Memory B cell (primary cell): ENCODE data around the gene HCFC1R1.
"Not testable (repeated sequence)": the region's sequence is repeated elsewhere in the genome, so short reads cannot be mapped to it uniquely, and the experiment has no call there.

Source experiments
- ATAC-seq: fragments of 150-1000 bp; cut with Tn5 transposase; 2 replicates; pipeline ENCODE4 v1.10.0; 2021; ENCODE audit warnings: low read depth, mild to moderate bottlenecking, moderate library complexity
- DNase-seq, 2 donors: peaks; one replicate each; pipeline ENCODE4 v3.0.0; 2022; ENCODE audit warnings: low spot score in 2 of 2
- H3K27ac Mint-ChIP-seq: one replicate; pipeline ENCODE4 v1.8.0; 2022; ENCODE audit warnings: mild to moderate bottlenecking, moderate library complexity, mixed read lengths
- H3K27me3 Mint-ChIP-seq: one replicate; pipeline ENCODE4 v1.8.0; 2022; ENCODE audit warnings: mixed read lengths
- H3K36me3 Mint-ChIP-seq: one replicate; pipeline ENCODE4 v1.8.0; 2022; ENCODE audit warnings: mild to moderate bottlenecking, mixed read lengths
- H3K4me1 Mint-ChIP-seq: one replicate; pipeline ENCODE4 v1.8.0; 2022; ENCODE audit warnings: mixed read lengths
- H3K4me3 Mint-ChIP-seq: one replicate; pipeline ENCODE4 v1.8.0; 2022; ENCODE audit warnings: mild to moderate bottlenecking, moderate library complexity, mixed read lengths
- H3K9me3 Mint-ChIP-seq: one replicate; pipeline ENCODE4 v1.8.0; 2022; ENCODE audit warnings: mixed read lengths

The HCFC1R1 gene

DNA sequence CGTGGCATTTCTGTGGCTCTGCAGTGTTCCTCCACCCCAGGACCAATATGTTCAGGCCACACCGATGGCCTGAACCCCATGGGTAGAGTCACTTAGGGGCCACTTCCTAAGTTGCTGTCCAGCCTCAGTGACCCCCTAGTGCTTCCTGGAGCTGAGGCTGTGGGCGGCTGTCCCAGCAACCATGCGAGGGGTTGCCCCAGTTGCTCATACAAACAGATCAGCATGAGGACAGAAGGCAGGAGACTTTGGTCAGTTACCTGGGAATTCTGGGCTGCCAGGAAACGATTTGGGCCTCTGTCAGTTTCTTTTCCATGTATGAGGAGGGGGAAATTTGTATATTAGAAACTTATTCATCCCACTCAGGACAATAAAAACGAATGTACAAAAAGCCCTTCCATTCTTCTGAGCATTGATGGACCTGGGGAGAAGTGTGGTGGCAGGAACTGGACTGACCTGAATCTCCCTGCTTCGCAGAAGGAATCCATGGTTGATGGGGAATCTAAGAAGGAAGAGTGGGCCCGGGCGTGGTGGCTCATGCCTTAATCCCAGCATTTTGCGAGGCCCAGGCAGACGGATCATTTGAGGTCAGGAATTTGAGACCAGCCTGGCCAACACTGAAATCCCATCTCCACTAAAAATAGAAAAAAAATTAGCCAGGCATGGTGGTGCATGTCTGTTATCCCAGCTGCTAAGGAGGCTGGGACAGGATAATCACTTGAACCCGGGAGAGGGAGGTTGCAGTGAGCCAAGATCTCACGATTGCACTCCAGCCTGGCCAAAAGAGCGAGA, 36.8 kb upstream of the HCFC1R1 start:
- Mint-ChIP-seq H3K4me1 (peaks cover 7% of the 10 kb centered on the region), H3K27ac (no peak overlapping the region)

DNA sequence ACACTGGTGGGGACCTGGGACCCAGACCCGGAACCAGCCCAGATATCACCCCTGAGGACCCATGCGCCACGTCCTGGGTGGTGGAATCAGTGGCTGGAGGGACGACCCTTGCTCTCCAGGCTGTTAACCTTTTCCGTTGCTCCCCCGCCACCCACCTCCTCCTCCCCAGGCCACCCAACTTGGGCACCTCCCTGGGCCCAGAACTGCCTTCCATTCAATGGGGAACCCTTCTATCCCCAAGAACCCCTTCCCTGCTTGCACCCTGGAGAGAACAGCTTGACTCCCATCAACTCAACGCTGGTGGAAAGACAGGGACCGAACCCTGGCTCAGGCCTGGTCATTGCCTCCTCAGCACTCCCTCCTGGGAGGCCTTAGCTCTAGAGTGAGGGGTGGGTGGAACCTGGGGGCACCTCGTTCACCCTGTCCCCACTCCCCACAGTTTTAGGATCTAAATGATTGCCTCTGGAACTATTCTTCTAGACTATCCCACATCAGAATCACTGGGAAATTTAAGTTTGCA, 36.0 kb upstream of the HCFC1R1 start:
- Mint-ChIP-seq H3K4me3 (peak overlapping the region; percentile 89), H3K9me3 (no peaks in the 10 kb centered on the region), H3K27me3 (no peaks in the 10 kb centered on the region), H3K36me3 (no peaks in the 10 kb centered on the region), H3K27ac (peak overlapping the region; percentile 45), H3K4me1 (peaks cover 12% of the 10 kb centered on the region)
- DNase-seq (no peak), ATAC-seq (no peak)

More for the DNA sequence above, 36.8 kb upstream of the HCFC1R1 start:
- Mint-ChIP-seq H3K36me3 (no peaks in the 10 kb centered on the region), H3K9me3 (no peaks in the 10 kb centered on the region), H3K27me3 (no peaks in the 10 kb centered on the region), H3K4me3 (peak overlapping the region; percentile 89)
- no peak for ATAC-seq
- no peak for DNase-seq

DNA sequence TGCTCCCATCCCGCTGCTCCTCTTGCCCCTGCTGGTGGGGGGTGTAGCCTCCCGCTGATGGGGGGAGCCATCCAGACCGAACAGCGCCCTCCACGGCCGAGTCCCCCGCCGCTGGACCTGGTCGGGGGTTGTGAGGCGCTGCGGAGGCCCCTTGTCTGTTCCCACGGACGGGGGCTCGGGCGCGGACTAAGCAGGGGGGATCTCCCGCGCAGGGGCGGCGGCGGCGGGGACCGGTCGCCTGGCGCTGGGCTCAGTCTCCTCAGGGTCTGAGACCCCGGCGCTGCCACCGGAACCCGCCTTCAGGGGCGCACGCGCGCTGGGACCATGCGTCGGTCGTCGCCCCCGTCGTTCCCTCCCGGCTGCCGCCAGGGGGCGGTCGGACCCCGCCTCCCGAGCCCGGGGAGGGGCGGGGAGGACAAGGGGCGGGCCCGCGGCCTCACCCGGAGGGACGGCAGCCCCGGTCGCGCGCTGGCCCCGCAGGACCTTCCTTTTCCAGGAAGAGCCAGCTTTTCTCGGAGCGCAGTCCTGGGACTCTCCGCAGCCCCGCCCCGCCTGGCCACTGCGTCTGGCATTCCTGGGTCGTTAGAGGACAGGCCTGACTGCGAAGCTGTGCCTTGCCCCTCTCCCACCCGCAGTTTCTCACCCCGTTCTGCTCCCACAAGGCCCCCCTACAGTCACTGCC, 35.4 kb upstream of the HCFC1R1 start:
- Mint-ChIP-seq H3K4me1 (peaks cover 15% of the 10 kb centered on the region), H3K36me3 (no peaks in the 10 kb centered on the region), H3K4me3 (peak overlapping the region; percentile 89), H3K9me3 (no peaks in the 10 kb centered on the region), H3K27me3 (no peaks in the 10 kb centered on the region), H3K27ac (peak overlapping the region; percentile 67)
- DNase-seq, result peak; percentile 87 to 91
- peak; percentile 92 for ATAC-seq

DNA sequence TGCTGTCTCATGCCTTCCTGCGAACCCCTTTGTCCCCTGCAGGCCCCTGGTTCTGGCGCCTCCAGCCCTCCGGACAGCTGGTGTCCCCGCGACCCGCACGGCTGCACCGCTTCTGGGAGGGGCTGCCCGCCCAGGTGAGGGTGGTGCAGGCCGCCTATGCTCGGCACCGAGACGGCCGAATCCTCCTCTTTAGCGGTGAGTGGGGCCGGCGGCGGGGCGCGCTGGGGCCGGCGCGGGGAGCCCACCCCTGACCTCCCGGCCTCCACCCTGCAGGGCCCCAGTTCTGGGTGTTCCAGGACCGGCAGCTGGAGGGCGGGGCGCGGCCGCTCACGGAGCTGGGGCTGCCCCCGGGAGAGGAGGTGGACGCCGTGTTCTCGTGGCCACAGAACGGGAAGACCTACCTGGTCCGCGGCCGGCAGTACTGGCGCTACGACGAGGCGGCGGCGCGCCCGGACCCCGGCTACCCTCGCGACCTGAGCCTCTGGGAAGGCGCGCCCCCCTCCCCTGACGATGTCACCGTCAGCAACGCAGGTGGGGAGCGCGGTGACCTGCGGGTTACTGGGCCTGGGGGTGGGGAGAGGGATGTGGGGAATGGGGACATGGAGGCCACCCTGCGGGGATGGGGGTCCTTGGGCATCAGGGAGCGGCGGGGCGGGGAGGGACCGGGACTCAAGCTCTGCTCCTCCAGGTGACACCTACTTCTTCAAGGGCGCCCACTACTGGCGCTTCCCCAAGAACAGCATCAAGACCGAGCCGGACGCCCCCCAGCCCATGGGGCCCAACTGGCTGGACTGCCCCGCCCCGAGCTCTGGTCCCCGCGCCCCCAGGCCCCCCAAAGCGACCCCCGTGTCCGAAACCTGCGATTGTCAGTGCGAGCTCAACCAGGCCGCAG, 34.6 kb upstream of the HCFC1R1 start:
- peaks cover 6% of the 10 kb centered on the region for H3K36me3 Mint-ChIP-seq
- H3K27me3 Mint-ChIP-seq, result no peaks in the 10 kb centered on the region
- peak overlapping the region; percentile 89 for H3K4me3 Mint-ChIP-seq
- peak overlapping the region; percentile 67 for H3K27ac Mint-ChIP-seq
- ATAC-seq, result peak; percentile 59
- no peaks in the 10 kb centered on the region for H3K9me3 Mint-ChIP-seq
- peak; percentile 37 for DNase-seq
- peaks cover 22% of the 10 kb centered on the region for H3K4me1 Mint-ChIP-seq

- Mint-ChIP-seq H3K27ac (no peak overlapping the region), H3K27me3 (no peaks in the 10 kb centered on the region), H3K4me1 (peaks cover 22% of the 10 kb centered on the region), H3K36me3 (peaks cover 6% of the 10 kb centered on the region), H3K9me3 (no peaks in the 10 kb centered on the region), H3K4me3 (peak overlapping the region; percentile 8)
- DNase-seq (no peak), ATAC-seq (no peak)
Observed at GRCh38 chr16:3057181-3058138, 33.7 kb upstream of the HCFC1R1 start.

DNA sequence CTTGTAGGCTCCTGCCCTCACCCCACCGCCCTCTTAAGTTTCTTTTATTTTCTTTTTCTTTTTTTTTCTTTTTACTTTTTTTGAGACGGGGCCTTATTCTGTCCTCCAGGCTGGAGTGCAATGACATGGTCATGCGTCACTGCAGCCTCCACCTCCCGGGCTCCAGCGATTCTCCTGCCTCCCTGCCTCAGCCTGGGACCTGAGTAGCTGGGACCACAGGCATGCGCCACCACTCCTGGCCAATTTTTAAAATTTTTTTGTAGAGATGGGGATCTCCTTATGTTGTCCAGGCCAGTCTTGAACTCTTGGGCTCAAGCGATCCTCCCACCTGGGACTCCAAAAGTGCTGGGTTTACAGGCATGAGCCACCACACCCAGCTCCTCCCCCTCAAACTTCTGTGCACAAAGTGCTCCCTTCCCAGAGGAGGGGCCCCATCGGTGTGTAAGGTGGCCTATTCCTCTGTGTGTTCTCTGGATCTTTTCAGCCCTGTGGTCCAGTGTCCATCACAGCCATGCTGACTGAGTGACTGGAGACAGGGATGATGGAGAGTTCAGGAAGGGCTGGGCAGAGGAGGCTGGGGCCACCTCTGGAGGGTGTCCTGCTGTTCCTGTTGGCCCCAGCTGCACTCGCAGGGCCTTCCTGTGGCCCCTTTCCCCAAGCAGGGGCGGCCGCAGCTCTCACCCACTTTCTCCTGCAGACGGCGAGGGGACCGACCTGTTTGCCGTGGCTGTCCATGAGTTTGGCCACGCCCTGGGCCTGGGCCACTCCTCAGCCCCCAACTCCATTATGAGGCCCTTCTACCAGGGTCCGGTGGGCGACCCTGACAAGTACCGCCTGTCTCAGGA, 32.8 kb upstream of the HCFC1R1 start:
- no peak for ATAC-seq
- Mint-ChIP-seq H3K36me3 (peaks cover 6% of the 10 kb centered on the region), H3K9me3 (no peaks in the 10 kb centered on the region), H3K27me3 (no peaks in the 10 kb centered on the region), H3K27ac (no peak overlapping the region), H3K4me3 (no peak overlapping the region), H3K4me1 (peaks cover 22% of the 10 kb centered on the region)
- DNase-seq, result no peak

DNA sequence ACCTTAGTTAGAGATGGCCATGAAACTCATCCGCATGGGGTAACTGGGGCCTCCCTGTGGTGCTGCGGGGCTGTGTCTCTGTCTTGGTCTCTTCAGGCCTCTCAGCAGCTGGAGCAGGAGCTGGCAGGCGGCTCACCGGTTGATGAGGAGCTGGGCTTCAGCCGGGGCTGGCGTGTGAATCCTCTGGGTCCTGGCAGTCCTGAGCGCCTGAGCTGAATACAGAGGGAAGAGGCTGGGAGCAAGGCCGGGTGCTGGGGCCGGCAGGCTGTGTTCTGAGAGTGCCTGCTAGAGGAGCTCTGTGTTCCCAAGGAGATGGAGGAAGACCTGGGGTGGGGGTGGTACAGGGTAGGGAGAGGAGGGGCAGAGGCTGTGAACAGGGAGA, 32.0 kb upstream of the HCFC1R1 start:
- H3K4me3 Mint-ChIP-seq, DNase-seq, H3K27me3 Mint-ChIP-seq, H3K27ac Mint-ChIP-seq, H3K9me3 Mint-ChIP-seq, H3K36me3 Mint-ChIP-seq, ATAC-seq: not testable (repeated sequence)
- H3K4me1 Mint-ChIP-seq, result peaks cover 22% of the 10 kb centered on the region

- no peak overlapping the region for H3K4me3 Mint-ChIP-seq
- H3K36me3 Mint-ChIP-seq, result peaks cover 6% of the 10 kb centered on the region
- no peak for ATAC-seq
Observed at GRCh38 chr16:3054965-3055733, 31.4 kb upstream of the HCFC1R1 start.

DNA sequence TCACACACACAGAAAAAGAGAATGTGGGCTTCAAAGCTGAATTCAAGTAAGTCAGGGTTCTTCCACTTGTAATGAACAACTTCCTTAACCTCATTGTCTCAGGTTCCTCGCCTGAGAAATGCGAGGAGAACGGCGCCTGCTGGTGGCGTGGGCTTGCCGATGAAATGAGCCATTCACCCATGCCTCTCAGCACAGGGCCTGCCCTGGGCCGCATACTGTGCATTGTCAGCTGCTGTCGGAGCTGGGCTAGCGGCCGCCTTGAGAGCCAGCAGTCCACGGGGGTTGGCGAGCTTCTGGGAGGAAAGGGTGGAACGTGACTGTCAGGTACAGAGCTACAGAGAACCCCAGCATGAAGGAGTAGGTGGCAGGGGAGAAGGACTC, 29.6 kb upstream of the HCFC1R1 start:
- H3K27me3 Mint-ChIP-seq, DNase-seq, H3K9me3 Mint-ChIP-seq, H3K36me3 Mint-ChIP-seq, ATAC-seq, H3K4me3 Mint-ChIP-seq, H3K27ac Mint-ChIP-seq: not testable (repeated sequence)
- peaks cover 17% of the 10 kb centered on the region for H3K4me1 Mint-ChIP-seq

More at GRCh38 chr16:3054965-3055733, 31.4 kb upstream of the HCFC1R1 start:
- Mint-ChIP-seq H3K27ac (no peak overlapping the region), H3K4me1 (peaks cover 22% of the 10 kb centered on the region), H3K9me3 (no peaks in the 10 kb centered on the region), H3K27me3 (no peaks in the 10 kb centered on the region)
- DNase-seq, result no peak

GRCh38 chr16:3052571-3053329, 29.0 kb upstream of the HCFC1R1 start:
- DNase-seq, H3K36me3 Mint-ChIP-seq, H3K9me3 Mint-ChIP-seq, H3K27ac Mint-ChIP-seq, H3K4me3 Mint-ChIP-seq, H3K27me3 Mint-ChIP-seq, ATAC-seq: not testable (repeated sequence)
- peaks cover 17% of the 10 kb centered on the region for H3K4me1 Mint-ChIP-seq

GRCh38 chr16:3051494-3051893, 27.8 kb upstream of the HCFC1R1 start:
- H3K27ac Mint-ChIP-seq, result no peak overlapping the region
- no peaks in the 10 kb centered on the region for H3K9me3 Mint-ChIP-seq
- H3K4me3 Mint-ChIP-seq, result no peak overlapping the region
- no peak for ATAC-seq
- H3K36me3 Mint-ChIP-seq, result peaks cover 6% of the 10 kb centered on the region
- peaks cover 14% of the 10 kb centered on the region for H3K4me1 Mint-ChIP-seq
- H3K27me3 Mint-ChIP-seq, result peaks cover 6% of the 10 kb centered on the region
- no peak for DNase-seq
